Measurements from ENCODE around the gene SDHB.

The SDHB gene

GRCh38 chr1:17061892-17062291, 8.1 kb upstream of the SDHB start:
- Histone ChIP-seq H3K27me3 (ENCODE audit: insufficient read depth, low read length) (peaks cover 12% of the 10 kb centered on the region), H3K27ac (ENCODE audit: low read depth, low read length) (no peak overlapping the region), H3K4me1 (ENCODE audit: control insufficient read depth, insufficient read depth, low read length, unreplicated experiment) (peaks cover 12% of the 10 kb centered on the region), H3K79me2 (ENCODE audit: control insufficient read depth, insufficient read depth, low read length, unreplicated experiment) (no peaks in the 10 kb centered on the region), H3K36me3 (ENCODE audit: insufficient read depth, low read length) (no peaks in the 10 kb centered on the region), H2AFZ (ENCODE audit: low read length, unreplicated experiment) (no peak overlapping the region), H3K4me3 (ENCODE audit: low read depth, low read length) (no peak overlapping the region)

GRCh38 chr1:17061486-17061885, 7.7 kb upstream of the SDHB start:
- Histone ChIP-seq H3K79me2 (ENCODE audit: control insufficient read depth, insufficient read depth, low read length, unreplicated experiment) (no peaks in the 10 kb centered on the region), H3K4me3 (ENCODE audit: low read depth, low read length) (no peak overlapping the region), H3K27ac (ENCODE audit: low read depth, low read length) (no peak overlapping the region), H3K4me1 (ENCODE audit: control insufficient read depth, insufficient read depth, low read length, unreplicated experiment) (peaks cover 12% of the 10 kb centered on the region), H3K36me3 (ENCODE audit: insufficient read depth, low read length) (no peaks in the 10 kb centered on the region), H3K27me3 (ENCODE audit: insufficient read depth, low read length) (peaks cover 12% of the 10 kb centered on the region), H2AFZ (ENCODE audit: low read length, unreplicated experiment) (no peak overlapping the region)

- peaks cover 12% of the 10 kb centered on the region for H3K4me1 ChIP-seq (ENCODE audit: control insufficient read depth, insufficient read depth, low read length, unreplicated experiment)
- H2AFZ ChIP-seq (ENCODE audit: low read length, unreplicated experiment) = no peak overlapping the region
- no peaks in the 10 kb centered on the region for H3K36me3 ChIP-seq (ENCODE audit: insufficient read depth, low read length)
- H3K4me3 ChIP-seq (ENCODE audit: low read depth, low read length) = no peak overlapping the region
- H3K27me3 ChIP-seq (ENCODE audit: insufficient read depth, low read length) = peaks cover 12% of the 10 kb centered on the region
- H3K27ac ChIP-seq (ENCODE audit: low read depth, low read length) = no peak overlapping the region
- no peaks in the 10 kb centered on the region for H3K79me2 ChIP-seq (ENCODE audit: control insufficient read depth, insufficient read depth, low read length, unreplicated experiment)
Observed at GRCh38 chr1:17060306-17060749, 6.5 kb upstream of the SDHB start.

GRCh38 chr1:17059391-17060305, 5.8 kb upstream of the SDHB start:
- Histone ChIP-seq H3K27me3 (ENCODE audit: insufficient read depth, low read length) (peaks cover 12% of the 10 kb centered on the region), H3K27ac (ENCODE audit: low read depth, low read length) (no peak overlapping the region), H3K79me2 (ENCODE audit: control insufficient read depth, insufficient read depth, low read length, unreplicated experiment) (no peaks in the 10 kb centered on the region), H2AFZ (ENCODE audit: low read length, unreplicated experiment) (no peak overlapping the region), H3K4me3 (ENCODE audit: low read depth, low read length) (no peak overlapping the region), H3K4me1 (ENCODE audit: control insufficient read depth, insufficient read depth, low read length, unreplicated experiment) (peaks cover 12% of the 10 kb centered on the region), H3K36me3 (ENCODE audit: insufficient read depth, low read length) (no peaks in the 10 kb centered on the region)

- peaks cover 12% of the 10 kb centered on the region for H3K27me3 ChIP-seq (ENCODE audit: insufficient read depth, low read length)
- no peak overlapping the region for H3K27ac ChIP-seq (ENCODE audit: low read depth, low read length)
- no peak overlapping the region for H3K4me3 ChIP-seq (ENCODE audit: low read depth, low read length)
- peaks cover 11% of the 10 kb centered on the region for H3K4me1 ChIP-seq (ENCODE audit: control insufficient read depth, insufficient read depth, low read length, unreplicated experiment)
- peaks cover 22% of the 10 kb centered on the region for H3K79me2 ChIP-seq (ENCODE audit: control insufficient read depth, insufficient read depth, low read length, unreplicated experiment)
- H2AFZ ChIP-seq (ENCODE audit: low read length, unreplicated experiment) = no peak overlapping the region
- no peaks in the 10 kb centered on the region for H3K36me3 ChIP-seq (ENCODE audit: insufficient read depth, low read length)
Observed at GRCh38 chr1:17056551-17056950, 2.7 kb upstream of the SDHB start.

- H3K4me3 ChIP-seq (ENCODE audit: low read depth, low read length) = no peak overlapping the region
- H3K36me3 ChIP-seq (ENCODE audit: insufficient read depth, low read length) = no peaks in the 10 kb centered on the region
- H3K27me3 ChIP-seq (ENCODE audit: insufficient read depth, low read length) = peaks cover 12% of the 10 kb centered on the region
- no peak overlapping the region for H2AFZ ChIP-seq (ENCODE audit: low read length, unreplicated experiment)
- H3K27ac ChIP-seq (ENCODE audit: low read depth, low read length) = no peak overlapping the region
- peaks cover 11% of the 10 kb centered on the region for H3K4me1 ChIP-seq (ENCODE audit: control insufficient read depth, insufficient read depth, low read length, unreplicated experiment)
- H3K79me2 ChIP-seq (ENCODE audit: control insufficient read depth, insufficient read depth, low read length, unreplicated experiment) = peaks cover 29% of the 10 kb centered on the region
Observed at GRCh38 chr1:17055801-17056200, 2.0 kb upstream of the SDHB start.

GRCh38 chr1:17053086-17053684, 647 bp downstream of the SDHB start:
- Histone ChIP-seq H3K27me3 (ENCODE audit: insufficient read depth, low read length) (peaks cover 3% of the 10 kb centered on the region), H3K4me1 (ENCODE audit: control insufficient read depth, insufficient read depth, low read length, unreplicated experiment) (peaks cover 11% of the 10 kb centered on the region), H3K27ac (ENCODE audit: low read depth, low read length) (peak overlapping the region; percentile 26; the same call in 1 of the 2 replicates), H2AFZ (ENCODE audit: low read length, unreplicated experiment) (peak overlapping the region; percentile 75), H3K36me3 (ENCODE audit: insufficient read depth, low read length) (peaks cover 5% of the 10 kb centered on the region; the same call in 1 of the 2 replicates), H3K79me2 (ENCODE audit: control insufficient read depth, insufficient read depth, low read length, unreplicated experiment) (peaks cover 48% of the 10 kb centered on the region), H3K4me3 (ENCODE audit: low read depth, low read length) (peak overlapping the region; percentile 95)

- peaks cover 53% of the 10 kb centered on the region for H3K79me2 ChIP-seq (ENCODE audit: control insufficient read depth, insufficient read depth, low read length, unreplicated experiment)
- no peaks in the 10 kb centered on the region for H3K27me3 ChIP-seq (ENCODE audit: insufficient read depth, low read length)
- H3K27ac ChIP-seq (ENCODE audit: low read depth, low read length) = no peak overlapping the region
- no peak overlapping the region for H2AFZ ChIP-seq (ENCODE audit: low read length, unreplicated experiment)
- peaks cover 5% of the 10 kb centered on the region; the same call in 1 of the 2 replicates for H3K36me3 ChIP-seq (ENCODE audit: insufficient read depth, low read length)
- H3K4me3 ChIP-seq (ENCODE audit: low read depth, low read length) = peak overlapping the region; percentile 95
- peaks cover 11% of the 10 kb centered on the region for H3K4me1 ChIP-seq (ENCODE audit: control insufficient read depth, insufficient read depth, low read length, unreplicated experiment)
Observed at GRCh38 chr1:17052641-17053040, 1.2 kb downstream of the SDHB start.

GRCh38 chr1:17052038-17052437, 1.8 kb downstream of the SDHB start:
- H3K4me1 ChIP-seq (ENCODE audit: control insufficient read depth, insufficient read depth, low read length, unreplicated experiment) = peaks cover 11% of the 10 kb centered on the region
- no peak overlapping the region for H2AFZ ChIP-seq (ENCODE audit: low read length, unreplicated experiment)
- peak overlapping the region; percentile 95 for H3K4me3 ChIP-seq (ENCODE audit: low read depth, low read length)
- H3K79me2 ChIP-seq (ENCODE audit: control insufficient read depth, insufficient read depth, low read length, unreplicated experiment) = peaks cover 53% of the 10 kb centered on the region
- no peak overlapping the region for H3K27ac ChIP-seq (ENCODE audit: low read depth, low read length)
- H3K36me3 ChIP-seq (ENCODE audit: insufficient read depth, low read length) = peaks cover 5% of the 10 kb centered on the region; the same call in 1 of the 2 replicates
- H3K27me3 ChIP-seq (ENCODE audit: insufficient read depth, low read length) = no peaks in the 10 kb centered on the region

- no peak overlapping the region for H3K4me3 ChIP-seq (ENCODE audit: low read depth, low read length)
- H3K27ac ChIP-seq (ENCODE audit: low read depth, low read length) = no peak overlapping the region
- H3K27me3 ChIP-seq (ENCODE audit: insufficient read depth, low read length) = no peaks in the 10 kb centered on the region
- H3K4me1 ChIP-seq (ENCODE audit: control insufficient read depth, insufficient read depth, low read length, unreplicated experiment) = peaks cover 9% of the 10 kb centered on the region
- no peak overlapping the region for H2AFZ ChIP-seq (ENCODE audit: low read length, unreplicated experiment)
- peaks cover 21% of the 10 kb centered on the region for H3K36me3 ChIP-seq (ENCODE audit: insufficient read depth, low read length)
- peaks cover 53% of the 10 kb centered on the region for H3K79me2 ChIP-seq (ENCODE audit: control insufficient read depth, insufficient read depth, low read length, unreplicated experiment)
Observed at GRCh38 chr1:17047924-17048323, 5.9 kb downstream of the SDHB start.

GRCh38 chr1:17046334-17046657, 7.5 kb downstream of the SDHB start:
- H3K79me2 ChIP-seq (ENCODE audit: control insufficient read depth, insufficient read depth, low read length, unreplicated experiment) = peaks cover 37% of the 10 kb centered on the region
- no peaks in the 10 kb centered on the region for H3K4me1 ChIP-seq (ENCODE audit: control insufficient read depth, insufficient read depth, low read length, unreplicated experiment)
- H3K27ac ChIP-seq (ENCODE audit: low read depth, low read length) = no peak overlapping the region
- H2AFZ ChIP-seq (ENCODE audit: low read length, unreplicated experiment) = no peak overlapping the region
- peaks cover 21% of the 10 kb centered on the region for H3K36me3 ChIP-seq (ENCODE audit: insufficient read depth, low read length)
- H3K4me3 ChIP-seq (ENCODE audit: low read depth, low read length) = no peak overlapping the region
- no peaks in the 10 kb centered on the region for H3K27me3 ChIP-seq (ENCODE audit: insufficient read depth, low read length)
